Measurements from ENCODE around the gene CTBP1. TPM values are rescaled to one million over a fixed set of nuclear protein-coding genes. Genes with fewer than 3 reads are reported as not detected.

The CTBP1 gene
- total and polyA plus RNA-seq, 2 experiments from 2014 or later, result 152 to 431 TPM

DNA sequence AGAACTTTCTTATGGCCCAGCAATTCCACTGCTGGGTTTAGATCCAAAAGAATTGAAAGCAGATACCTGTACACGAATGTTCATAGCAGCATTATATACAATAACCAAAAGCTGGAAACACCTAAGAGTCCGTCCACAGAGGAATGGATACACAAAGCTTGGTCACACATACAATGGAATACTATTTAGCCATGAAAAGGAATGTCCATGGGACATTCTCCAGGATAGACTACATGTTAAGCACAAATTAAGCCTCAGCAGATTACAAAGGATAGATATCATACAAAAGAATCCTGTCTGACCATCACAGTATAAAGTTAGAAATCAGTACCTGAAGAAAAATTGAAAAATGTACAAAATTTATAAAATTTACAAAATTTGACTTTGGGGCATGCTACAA is 28.1 kb upstream of the CTBP1 start:
- Histone ChIP-seq H3K27me3 (no peaks in the 10 kb centered on the region), H3K9me3 (ENCODE audit: low read depth) (no peaks in the 10 kb centered on the region), H3K4me1 (ENCODE audit: low read depth) (no peaks in the 10 kb centered on the region), H3K27ac (no peak overlapping the region), H3K4me3 (no peak overlapping the region), H3K36me3 (no peaks in the 10 kb centered on the region)
- no peak for DNase-seq (ENCODE audit: low read depth in 1 of 2, low spot score in 1 of 2)
- TF ChIP-seq CTCF (IDR thresholded peaks at IDR 0.05; ENCODE audit: low read depth, low read length), result no peak

DNA sequence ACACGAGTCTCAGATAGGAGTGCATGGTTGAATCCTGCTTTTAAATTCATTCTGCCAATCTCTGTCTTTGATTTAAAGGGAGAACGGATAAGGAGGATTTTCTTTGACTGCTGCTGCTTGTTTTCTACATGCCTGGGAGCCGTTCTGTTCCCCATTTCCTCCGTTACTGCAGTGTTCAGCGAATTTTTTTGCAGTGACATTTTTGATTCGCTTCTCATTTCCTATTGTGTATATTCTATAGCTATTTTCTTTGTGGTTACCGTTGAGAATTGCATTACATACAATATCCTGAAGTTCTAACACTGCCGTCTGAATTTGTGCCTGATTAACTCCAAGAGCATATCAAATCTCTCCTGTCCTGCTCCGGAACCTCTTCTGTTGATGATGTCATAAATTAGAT is 25.9 kb upstream of the CTBP1 start:
- no peaks in the 10 kb centered on the region for H3K27me3 ChIP-seq
- no peak overlapping the region for H3K4me3 ChIP-seq
- H3K4me1 ChIP-seq (ENCODE audit: low read depth), result no peaks in the 10 kb centered on the region
- no peaks in the 10 kb centered on the region for H3K36me3 ChIP-seq
- TF ChIP-seq CTCF (IDR thresholded peaks at IDR 0.05; ENCODE audit: low read depth, low read length), result no peak
- H3K9me3 ChIP-seq (ENCODE audit: low read depth), result no peaks in the 10 kb centered on the region
- DNase-seq (ENCODE audit: low read depth in 1 of 2, low spot score in 1 of 2), result no peak
- H3K27ac ChIP-seq, result no peak overlapping the region

GRCh38 chr4:1271686-1272085 is 22.8 kb upstream of the CTBP1 start:
- no peak overlapping the region for H3K4me3 ChIP-seq
- no peak for DNase-seq (ENCODE audit: low read depth in 1 of 2, low spot score in 1 of 2)
- TF ChIP-seq CTCF (IDR thresholded peaks at IDR 0.05; ENCODE audit: low read depth, low read length), result no peak
- H3K4me1 ChIP-seq (ENCODE audit: low read depth), result no peaks in the 10 kb centered on the region
- no peak overlapping the region for H3K27ac ChIP-seq
- H3K9me3 ChIP-seq (ENCODE audit: low read depth), result no peaks in the 10 kb centered on the region
- H3K27me3 ChIP-seq, result no peaks in the 10 kb centered on the region
- H3K36me3 ChIP-seq, result no peaks in the 10 kb centered on the region

DNA sequence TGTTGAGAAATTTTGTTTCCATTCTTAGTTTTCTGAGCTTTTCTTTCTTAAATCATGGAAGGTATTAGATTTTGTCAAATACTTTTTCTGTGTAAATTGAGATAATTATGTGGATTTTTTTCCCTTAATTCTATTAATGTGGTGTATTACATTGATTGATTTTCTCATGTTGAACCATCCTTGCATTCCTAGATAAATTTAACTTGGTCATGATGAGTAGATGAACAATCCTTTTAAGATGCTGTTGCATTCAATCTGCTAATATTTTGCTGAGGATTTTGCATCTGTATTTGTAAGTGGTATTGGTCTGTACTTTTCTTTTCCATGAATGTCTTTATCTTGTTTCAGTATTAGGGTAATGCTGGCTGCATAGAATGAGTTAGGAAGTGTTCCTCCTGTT is 20.3 kb upstream of the CTBP1 start:
- no peak overlapping the region for H3K4me3 ChIP-seq
- no peaks in the 10 kb centered on the region for H3K4me1 ChIP-seq (ENCODE audit: low read depth)
- no peaks in the 10 kb centered on the region for H3K9me3 ChIP-seq (ENCODE audit: low read depth)
- no peak overlapping the region for H3K27ac ChIP-seq
- H3K27me3 ChIP-seq, result no peaks in the 10 kb centered on the region
- no peak for TF ChIP-seq CTCF (IDR thresholded peaks at IDR 0.05; ENCODE audit: low read depth, low read length)
- no peaks in the 10 kb centered on the region for H3K36me3 ChIP-seq
- no peak for DNase-seq (ENCODE audit: low read depth in 1 of 2, low spot score in 1 of 2)

DNA sequence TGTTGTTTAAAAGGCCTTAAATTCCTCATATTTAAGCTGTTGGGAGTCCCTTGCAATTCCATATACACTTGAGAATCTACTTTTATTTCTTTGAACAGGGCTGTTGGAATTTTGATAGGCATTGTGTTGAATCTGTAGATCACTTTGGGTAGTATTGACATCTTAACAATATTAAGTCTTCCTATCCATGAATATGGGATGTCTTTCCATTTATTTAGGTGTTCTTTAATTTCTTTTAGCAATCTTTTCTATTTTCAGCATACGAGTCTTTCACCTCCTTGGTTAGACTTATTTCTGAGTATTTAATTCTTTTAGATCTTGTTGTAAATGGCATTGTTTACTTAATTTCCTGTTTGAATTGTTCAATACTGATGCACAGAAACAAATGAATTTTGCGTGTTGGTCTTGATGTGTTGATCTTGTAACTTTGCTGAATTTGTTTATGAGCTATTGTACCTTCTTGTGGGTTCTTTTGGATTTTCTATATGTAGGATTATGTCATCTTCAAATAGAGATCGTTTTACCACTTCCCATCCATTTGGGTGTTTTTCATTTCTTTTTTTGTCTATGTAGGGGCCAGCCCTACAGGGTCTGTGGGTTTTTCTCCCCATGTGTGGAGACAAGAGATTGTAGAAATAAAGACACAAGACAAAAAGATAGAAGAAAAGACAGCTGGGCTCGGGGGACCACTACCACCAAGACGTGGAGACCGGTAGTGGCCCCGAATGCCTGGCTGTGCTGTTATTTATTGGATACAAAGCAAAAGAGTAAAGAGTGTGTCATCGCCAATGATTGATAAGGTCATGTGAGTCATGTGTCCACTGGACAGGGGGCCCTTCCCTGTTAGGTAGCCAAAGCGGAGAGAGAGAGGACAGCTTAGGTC is 18.2 kb upstream of the CTBP1 start:
- Histone ChIP-seq H3K9me3 (ENCODE audit: low read depth) (no peaks in the 10 kb centered on the region), H3K4me3 (no peak overlapping the region), H3K27me3 (no peaks in the 10 kb centered on the region), H3K27ac (no peak overlapping the region), H3K36me3 (no peaks in the 10 kb centered on the region), H3K4me1 (ENCODE audit: low read depth) (no peaks in the 10 kb centered on the region)
- TF ChIP-seq CTCF (IDR thresholded peaks at IDR 0.05; ENCODE audit: low read depth, low read length), result no peak
- DNase-seq (ENCODE audit: low read depth in 1 of 2, low spot score in 1 of 2), result no peak
